ENCODE measurements around the gene CLCC1.

DNA sequence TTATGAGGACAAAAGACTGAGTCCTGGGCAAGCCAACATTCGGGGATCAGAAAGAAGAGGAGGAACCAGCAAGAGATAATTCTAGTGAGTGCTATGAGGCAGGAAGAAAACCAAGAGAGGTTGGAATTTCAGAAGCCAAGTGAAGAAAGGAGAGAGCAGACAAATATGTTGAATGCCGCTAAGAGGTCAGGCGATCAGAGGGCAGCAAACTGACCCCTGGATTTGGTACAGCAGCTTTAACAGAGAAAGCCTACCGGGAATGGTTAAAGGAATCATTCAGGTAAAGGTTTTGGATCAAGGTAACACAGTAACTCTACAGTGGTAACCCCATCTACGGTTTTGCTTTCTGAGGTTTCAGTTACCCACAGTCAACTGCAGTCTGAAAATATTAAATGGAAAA is 5.4 kb downstream of the CLCC1 start:
- TF ChIP-seq, protein P1, sequence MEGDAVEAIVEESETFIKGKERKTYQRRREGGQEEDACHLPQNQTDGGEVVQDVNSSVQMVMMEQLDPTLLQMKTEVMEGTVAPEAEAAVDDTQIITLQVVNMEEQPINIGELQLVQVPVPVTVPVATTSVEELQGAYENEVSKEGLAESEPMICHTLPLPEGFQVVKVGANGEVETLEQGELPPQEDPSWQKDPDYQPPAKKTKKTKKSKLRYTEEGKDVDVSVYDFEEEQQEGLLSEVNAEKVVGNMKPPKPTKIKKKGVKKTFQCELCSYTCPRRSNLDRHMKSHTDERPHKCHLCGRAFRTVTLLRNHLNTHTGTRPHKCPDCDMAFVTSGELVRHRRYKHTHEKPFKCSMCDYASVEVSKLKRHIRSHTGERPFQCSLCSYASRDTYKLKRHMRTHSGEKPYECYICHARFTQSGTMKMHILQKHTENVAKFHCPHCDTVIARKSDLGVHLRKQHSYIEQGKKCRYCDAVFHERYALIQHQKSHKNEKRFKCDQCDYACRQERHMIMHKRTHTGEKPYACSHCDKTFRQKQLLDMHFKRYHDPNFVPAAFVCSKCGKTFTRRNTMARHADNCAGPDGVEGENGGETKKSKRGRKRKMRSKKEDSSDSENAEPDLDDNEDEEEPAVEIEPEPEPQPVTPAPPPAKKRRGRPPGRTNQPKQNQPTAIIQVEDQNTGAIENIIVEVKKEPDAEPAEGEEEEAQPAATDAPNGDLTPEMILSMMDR (IDR thresholded peaks at IDR 0.05): no peak
- no peak for TF ChIP-seq EZH2phosphoT487 (IDR thresholded peaks at IDR 0.05)
